Choroid plexus epithelial cell (primary cell): Measurements from ENCODE around the gene PRTFDC1.

Source experiments
- DNase-seq: peaks from one replicate; pipeline ENCODE4 v3.0.0-alpha.2; 2010; ENCODE audit warnings: low read depth
- H3K4me3 ChIP-seq: 2 replicates; pipeline ENCODE4 v1.5.1; 2011; ENCODE audit warnings: low read depth, mild to moderate bottlenecking, control low read depth, low read length, moderate library complexity
- TF ChIP-seq, protein P1 (sequence below): conservative IDR thresholded peaks from 2 replicates; pipeline ENCODE4 v1.5.1; 2011; ENCODE audit warnings: low read depth, mild to moderate bottlenecking, control low read depth, inconsistent platforms, low read length, moderate library complexity

Gene PRTFDC1

GRCh38 chr10:24968349-24968748 is 15.9 kb upstream of the PRTFDC1 start:
- H3K4me3 ChIP-seq: no peak overlapping the region
- TF ChIP-seq, protein P1, sequence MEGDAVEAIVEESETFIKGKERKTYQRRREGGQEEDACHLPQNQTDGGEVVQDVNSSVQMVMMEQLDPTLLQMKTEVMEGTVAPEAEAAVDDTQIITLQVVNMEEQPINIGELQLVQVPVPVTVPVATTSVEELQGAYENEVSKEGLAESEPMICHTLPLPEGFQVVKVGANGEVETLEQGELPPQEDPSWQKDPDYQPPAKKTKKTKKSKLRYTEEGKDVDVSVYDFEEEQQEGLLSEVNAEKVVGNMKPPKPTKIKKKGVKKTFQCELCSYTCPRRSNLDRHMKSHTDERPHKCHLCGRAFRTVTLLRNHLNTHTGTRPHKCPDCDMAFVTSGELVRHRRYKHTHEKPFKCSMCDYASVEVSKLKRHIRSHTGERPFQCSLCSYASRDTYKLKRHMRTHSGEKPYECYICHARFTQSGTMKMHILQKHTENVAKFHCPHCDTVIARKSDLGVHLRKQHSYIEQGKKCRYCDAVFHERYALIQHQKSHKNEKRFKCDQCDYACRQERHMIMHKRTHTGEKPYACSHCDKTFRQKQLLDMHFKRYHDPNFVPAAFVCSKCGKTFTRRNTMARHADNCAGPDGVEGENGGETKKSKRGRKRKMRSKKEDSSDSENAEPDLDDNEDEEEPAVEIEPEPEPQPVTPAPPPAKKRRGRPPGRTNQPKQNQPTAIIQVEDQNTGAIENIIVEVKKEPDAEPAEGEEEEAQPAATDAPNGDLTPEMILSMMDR: no peak
- no peak for DNase-seq

- H3K4me3 ChIP-seq: no peak overlapping the region
- TF ChIP-seq, protein P1: no peak
- no peak for DNase-seq
Observed at GRCh38 chr10:24966962-24967481, 14.6 kb upstream of the PRTFDC1 start.

GRCh38 chr10:24965051-24965450 is 12.6 kb upstream of the PRTFDC1 start:
- no peak for DNase-seq
- TF ChIP-seq, protein P1: no peak
- H3K4me3 ChIP-seq: no peak overlapping the region

GRCh38 chr10:24963521-24964041 is 11.2 kb upstream of the PRTFDC1 start:
- TF ChIP-seq, protein P1: no peak
- no peak for DNase-seq

GRCh38 chr10:24962995-24963394 is 10.6 kb upstream of the PRTFDC1 start:
- TF ChIP-seq, protein P1: no peak
- peak; percentile 48 for DNase-seq
- H3K4me3 ChIP-seq: no peak overlapping the region

More at GRCh38 chr10:24963521-24964041, 11.2 kb upstream of the PRTFDC1 start:
- no peak overlapping the region for H3K4me3 ChIP-seq

DNA sequence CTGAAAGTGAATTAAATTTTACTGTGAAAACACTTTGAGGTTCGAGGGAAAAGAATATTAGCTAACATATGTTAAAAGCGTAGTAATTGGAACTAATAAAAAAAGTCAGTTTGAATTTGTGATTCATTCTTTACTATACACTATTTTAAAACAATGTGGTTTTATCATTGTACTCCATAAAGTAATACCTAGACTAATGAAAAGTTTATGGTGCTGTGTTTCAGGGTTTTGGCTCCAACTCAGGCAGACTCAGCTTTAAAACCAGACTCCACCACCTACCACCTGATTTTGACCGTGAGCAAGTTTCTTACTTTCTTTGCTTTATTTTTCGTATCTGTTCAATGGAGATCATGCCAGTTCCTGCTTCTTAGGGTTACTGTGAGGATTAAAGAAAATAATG is 9.2 kb upstream of the PRTFDC1 start:
- no peak for DNase-seq
- H3K4me3 ChIP-seq: no peak overlapping the region
- TF ChIP-seq, protein P1: no peak

DNA sequence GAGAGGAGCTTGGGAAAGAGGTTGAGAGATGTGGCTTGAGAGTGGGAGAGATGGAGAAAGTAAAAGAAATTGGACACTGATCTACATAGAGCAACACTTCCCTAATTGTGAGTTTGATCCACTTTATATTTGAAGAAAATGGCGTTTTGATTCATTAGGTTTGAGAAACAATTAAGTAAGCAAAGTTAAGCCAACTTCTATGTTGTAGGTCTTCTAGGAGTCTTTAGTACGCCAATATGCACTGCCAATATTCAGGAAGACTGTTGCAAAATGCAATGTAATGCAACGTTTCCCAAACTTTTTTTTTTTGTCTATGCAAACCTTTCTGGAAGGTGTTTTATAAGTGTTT is 7.0 kb upstream of the PRTFDC1 start:
- TF ChIP-seq, protein P1: no peak
- no peak overlapping the region for H3K4me3 ChIP-seq
- no peak for DNase-seq
